HEK293T (cell line): ENCODE results near the gene PRKAG2.

Experiments
- ARNT ChIP-seq: fragments of 450-650 bp; IDR thresholded peaks from 2 replicates; pipeline ENCODE4 v1.6.1; 2017; ENCODE audit warnings: mild to moderate bottlenecking
- BHLHE40 ChIP-seq: fragments of 450-650 bp; IDR thresholded peaks from 2 replicates; pipeline ENCODE4 v1.6.1; 2016; ENCODE audit warnings: mild to moderate bottlenecking, moderate library complexity, borderline replicate concordance
- ELF4 ChIP-seq: fragments of 450-650 bp; IDR thresholded peaks from 2 replicates; pipeline ENCODE4 v1.6.1; 2017; ENCODE audit warnings: antibody characterized with exemption
- FOXA1 ChIP-seq: fragments of 450-650 bp; IDR thresholded peaks from 2 replicates; pipeline ENCODE4 v1.6.1; 2016; ENCODE audit warnings: mild to moderate bottlenecking
- FOXK2 ChIP-seq: fragments of 450-650 bp; IDR thresholded peaks from 2 replicates; pipeline ENCODE4 v1.6.1; 2016; ENCODE audit warnings: mild to moderate bottlenecking
- FOXM1 ChIP-seq: fragments of 450-650 bp; IDR thresholded peaks from 2 replicates; pipeline ENCODE4 v1.6.1; 2017; ENCODE audit warnings: mild to moderate bottlenecking, borderline replicate concordance
- HDGF ChIP-seq: fragments of 450-650 bp; IDR thresholded peaks from 2 replicates; pipeline ENCODE4 v1.6.1; 2017; ENCODE audit warnings: antibody characterized with exemption, borderline replicate concordance
- LEF1 ChIP-seq: fragments of 450-650 bp; IDR thresholded peaks from 2 replicates; pipeline ENCODE4 v1.6.1; 2017; ENCODE audit warnings: mild to moderate bottlenecking, borderline replicate concordance
- NFRKB ChIP-seq: fragments of 450-650 bp; IDR thresholded peaks from 2 replicates; pipeline ENCODE4 v1.6.1; 2016; ENCODE audit warnings: mild to moderate bottlenecking, moderate library complexity
- SP1 ChIP-seq: fragments of 450-650 bp; IDR thresholded peaks from 2 replicates; pipeline ENCODE4 v1.6.1; 2017
- SUZ12 ChIP-seq: fragments of 450-650 bp; IDR thresholded peaks from 2 replicates; pipeline ENCODE4 v1.6.1; 2016; ENCODE audit warnings: mild to moderate bottlenecking
- TARDBP ChIP-seq: fragments of 450-650 bp; IDR thresholded peaks from 2 replicates; pipeline ENCODE4 v1.6.1; 2016
- ZNF384 ChIP-seq: fragments of 450-650 bp; IDR thresholded peaks from 2 replicates; pipeline ENCODE4 v1.6.1; 2016
- TF ChIP-seq, protein P1 (sequence below): fragments of 450-650 bp; IDR thresholded peaks from 2 replicates; pipeline ENCODE4 v1.6.1; 2016

GRCh38 chr7:151628846-151629604 lies 247.9 kb downstream of the PRKAG2 start:
- TF ChIP-seq HDGF, result no peak
- TF ChIP-seq LEF1, result no peak
- no peak for TF ChIP-seq SP1
- no peak for TF ChIP-seq ARNT
- no peak for TF ChIP-seq TARDBP
- TF ChIP-seq FOXM1, result no peak
- no peak for TF ChIP-seq ELF4
- no peak for TF ChIP-seq BHLHE40
- no peak for TF ChIP-seq NFRKB
- TF ChIP-seq ZNF384, result no peak
- no peak for TF ChIP-seq FOXK2
- TF ChIP-seq SUZ12, result no peak
- TF ChIP-seq, protein P1, sequence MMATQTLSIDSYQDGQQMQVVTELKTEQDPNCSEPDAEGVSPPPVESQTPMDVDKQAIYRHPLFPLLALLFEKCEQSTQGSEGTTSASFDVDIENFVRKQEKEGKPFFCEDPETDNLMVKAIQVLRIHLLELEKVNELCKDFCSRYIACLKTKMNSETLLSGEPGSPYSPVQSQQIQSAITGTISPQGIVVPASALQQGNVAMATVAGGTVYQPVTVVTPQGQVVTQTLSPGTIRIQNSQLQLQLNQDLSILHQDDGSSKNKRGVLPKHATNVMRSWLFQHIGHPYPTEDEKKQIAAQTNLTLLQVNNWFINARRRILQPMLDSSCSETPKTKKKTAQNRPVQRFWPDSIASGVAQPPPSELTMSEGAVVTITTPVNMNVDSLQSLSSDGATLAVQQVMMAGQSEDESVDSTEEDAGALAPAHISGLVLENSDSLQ, result no peak
- no peak for TF ChIP-seq FOXA1
